Left lung (tissue), 10 donors: ENCODE data around the gene ILF3. TPM values are rescaled to one million over a fixed set of nuclear protein-coding genes. Genes with fewer than 3 reads are reported as not detected.

Source experiments
- ATAC-seq: fragments of 200-7000 bp; cut with Tn5 transposase; one replicate; pipeline ENCODE4 v1.9.1; 2020; ENCODE audit warnings: moderate library complexity
- DNase-seq, 4 donors: peaks; one replicate each; pipeline ENCODE4 v3.0.0-alpha.2; 2013 to 2020
- H3K27ac ChIP-seq, 2 donors: fragments of 200-600 bp; sonication (generic) in 1 of 2; one replicate each; pipeline versions ENCODE4 v1.5.0 to v1.8.0; 2020 to 2021
- H3K27me3 ChIP-seq, 2 donors: fragments of 200-600 bp; sonication (generic) in 1 of 2; one replicate each; pipeline versions ENCODE4 v1.5.0 to v1.8.0; 2020 to 2021
- H3K36me3 ChIP-seq, 2 donors: fragments of 200-600 bp; sonication (generic) in 1 of 2; one replicate each; pipeline versions ENCODE4 v1.5.0 to v1.8.0; 2020 to 2021
- H3K4me1 ChIP-seq, 2 donors: fragments of 200-600 bp; one replicate each; pipeline ENCODE4 v1.8.0; 2021
- H3K4me3 ChIP-seq, 2 donors: fragments of 200-600 bp; sonication (generic) in 1 of 2; one replicate each; pipeline versions ENCODE4 v1.5.0 to v1.8.0; 2020 to 2021; ENCODE audit warnings: mild to moderate bottlenecking in 1 of 2
- H3K9me3 ChIP-seq, 2 donors: fragments of 200-600 bp; sonication (generic) in 1 of 2; one replicate each; pipeline versions ENCODE4 v1.5.0 to v1.8.0; 2020 to 2021
- intact Hi-C, 2 donors: fragments of 100-400 bp; cut with DNase I; formaldehyde crosslinking; loops; one replicate each; pipeline versions ENCODE4 v1.11.2 to v1.14.2; 2022
- polyA plus RNA-seq, 6 donors: library from polyadenylated mRNA; unstranded; fragments of 120-200 nt; gene quantifications; one replicate each; pipeline ENCODE4 v1.2.1, GENCODE V29; 2013; ENCODE audit not compliant: insufficient read length in 6 of 6
- total RNA-seq, 2 donors: library from RNA; stranded (reverse); fragmentation: NEBNext Ultra II Directional; extraction: Animal tissue kit (Norgen Biotek cat#: 25700); gene quantifications; one replicate each; pipeline ENCODE4 v1.2.1, GENCODE V29; 2021
- TF ChIP-seq, protein P1 (sequence below), 2 donors: fragments of 200-600 bp; sonication (generic) in 1 of 2; IDR thresholded peaks; one replicate each; pipeline versions ENCODE4 v1.5.0 to v1.8.0; 2021; ENCODE audit warnings: antibody characterized with exemption in 2 of 2
- donor health status: DM: no; HTN: yes; CAD: no.
- donor health status: DM: no; HTN: no; CAD: no.

ILF3 gene
- total and polyA plus RNA-seq, 8 donors = 161 to 357 (median 298) TPM

DNA sequence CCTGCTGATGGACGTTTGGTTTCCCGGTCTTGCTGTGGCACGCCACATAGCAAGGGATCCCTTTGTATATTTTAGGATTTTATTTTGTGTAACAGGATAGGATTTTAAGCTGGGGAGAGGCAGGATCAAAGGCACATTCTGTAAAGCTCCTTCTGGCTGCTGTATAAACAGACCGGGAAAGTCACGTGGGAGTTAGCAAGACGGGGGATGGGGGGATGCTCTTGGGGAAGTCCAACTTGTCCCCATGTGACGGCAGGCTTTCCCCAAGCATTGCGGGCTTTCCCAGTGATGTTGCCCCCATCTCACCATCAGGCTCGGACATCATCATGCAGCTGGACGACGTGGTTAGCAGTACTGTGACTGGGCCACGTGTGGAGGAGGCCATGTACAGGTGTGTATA is 52.8 kb downstream of the ILF3 start:
- no peaks in the 10 kb centered on the region for H3K27me3 ChIP-seq
- H3K4me3 ChIP-seq = no peak overlapping the region
- DNase-seq (no peak), ATAC-seq (no peak)
- TF ChIP-seq, protein P1, sequence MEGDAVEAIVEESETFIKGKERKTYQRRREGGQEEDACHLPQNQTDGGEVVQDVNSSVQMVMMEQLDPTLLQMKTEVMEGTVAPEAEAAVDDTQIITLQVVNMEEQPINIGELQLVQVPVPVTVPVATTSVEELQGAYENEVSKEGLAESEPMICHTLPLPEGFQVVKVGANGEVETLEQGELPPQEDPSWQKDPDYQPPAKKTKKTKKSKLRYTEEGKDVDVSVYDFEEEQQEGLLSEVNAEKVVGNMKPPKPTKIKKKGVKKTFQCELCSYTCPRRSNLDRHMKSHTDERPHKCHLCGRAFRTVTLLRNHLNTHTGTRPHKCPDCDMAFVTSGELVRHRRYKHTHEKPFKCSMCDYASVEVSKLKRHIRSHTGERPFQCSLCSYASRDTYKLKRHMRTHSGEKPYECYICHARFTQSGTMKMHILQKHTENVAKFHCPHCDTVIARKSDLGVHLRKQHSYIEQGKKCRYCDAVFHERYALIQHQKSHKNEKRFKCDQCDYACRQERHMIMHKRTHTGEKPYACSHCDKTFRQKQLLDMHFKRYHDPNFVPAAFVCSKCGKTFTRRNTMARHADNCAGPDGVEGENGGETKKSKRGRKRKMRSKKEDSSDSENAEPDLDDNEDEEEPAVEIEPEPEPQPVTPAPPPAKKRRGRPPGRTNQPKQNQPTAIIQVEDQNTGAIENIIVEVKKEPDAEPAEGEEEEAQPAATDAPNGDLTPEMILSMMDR (IDR thresholded peaks at IDR 0.05) = no peak
- H3K36me3 ChIP-seq = peaks cover 0 to 15% of the 10 kb centered on the region in 2 donors
- intact Hi-C loops = no loop called here
- H3K4me1 ChIP-seq = peaks cover 3 to 6% of the 10 kb centered on the region in 2 donors
- no peak overlapping the region for H3K27ac ChIP-seq
- no peaks in the 10 kb centered on the region for H3K9me3 ChIP-seq

DNA sequence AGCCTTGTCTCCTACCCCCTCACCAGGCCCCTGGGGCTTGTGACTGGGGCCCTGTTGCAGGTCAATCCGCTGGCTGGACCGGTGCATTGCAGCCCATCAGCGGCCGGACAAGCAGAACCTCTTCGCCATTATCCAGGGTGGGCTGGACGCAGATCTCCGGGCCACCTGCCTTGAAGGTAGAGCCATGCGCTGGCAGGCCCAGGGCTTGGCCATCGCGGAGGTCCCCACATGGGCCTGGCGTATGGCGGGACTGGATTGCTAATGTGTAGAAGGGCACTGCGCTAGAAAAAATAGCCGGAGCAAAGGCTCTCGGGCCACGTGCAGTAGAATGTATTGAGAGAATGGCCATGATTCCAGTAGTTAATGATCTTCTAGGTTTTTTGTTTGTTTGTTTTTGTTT is 53.3 kb downstream of the ILF3 start:
- DNase-seq (no peak), ATAC-seq (no peak)
- TF ChIP-seq, protein P1 (IDR thresholded peaks at IDR 0.05) = no peak
- Histone ChIP-seq H3K4me3 (no peak overlapping the region), H3K27ac (no peak overlapping the region), H3K4me1 (peaks cover 0 to 2% of the 10 kb centered on the region in 2 donors), H3K27me3 (no peaks in the 10 kb centered on the region), H3K36me3 (peaks cover 0 to 18% of the 10 kb centered on the region in 2 donors), H3K9me3 (no peaks in the 10 kb centered on the region)
- intact Hi-C loops = no loop called here

DNA sequence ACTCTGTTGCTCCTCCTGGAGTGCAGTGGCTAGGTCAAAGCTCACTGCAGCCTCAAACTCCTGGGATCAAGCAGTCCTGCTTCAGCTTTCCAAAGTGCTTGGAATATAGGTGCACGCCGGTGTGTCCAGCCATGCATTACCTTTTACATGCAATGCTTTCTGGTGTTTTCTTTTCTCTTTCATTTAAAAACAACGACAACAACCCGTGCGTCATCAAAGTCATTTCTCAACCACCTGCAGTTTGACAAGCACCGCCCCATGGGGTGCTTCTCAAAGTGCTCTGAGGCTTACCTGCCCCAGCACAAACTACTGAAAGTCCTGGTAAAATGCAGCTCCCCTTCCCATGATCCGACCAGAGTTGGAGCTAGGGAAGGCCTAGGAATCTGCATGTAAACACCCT is 54.1 kb downstream of the ILF3 start:
- H3K27ac ChIP-seq = no peak overlapping the region
- TF ChIP-seq, protein P1 (IDR thresholded peaks at IDR 0.05) = no peak
- H3K4me3 ChIP-seq = no peak overlapping the region
- H3K27me3 ChIP-seq = no peaks in the 10 kb centered on the region
- H3K9me3 ChIP-seq = no peaks in the 10 kb centered on the region
- H3K4me1 ChIP-seq = no peaks in the 10 kb centered on the region
- ATAC-seq = no peak
- peaks cover 0 to 26% of the 10 kb centered on the region in 2 donors for H3K36me3 ChIP-seq
- intact Hi-C loops = no loop called here
- DNase-seq = no peak

DNA sequence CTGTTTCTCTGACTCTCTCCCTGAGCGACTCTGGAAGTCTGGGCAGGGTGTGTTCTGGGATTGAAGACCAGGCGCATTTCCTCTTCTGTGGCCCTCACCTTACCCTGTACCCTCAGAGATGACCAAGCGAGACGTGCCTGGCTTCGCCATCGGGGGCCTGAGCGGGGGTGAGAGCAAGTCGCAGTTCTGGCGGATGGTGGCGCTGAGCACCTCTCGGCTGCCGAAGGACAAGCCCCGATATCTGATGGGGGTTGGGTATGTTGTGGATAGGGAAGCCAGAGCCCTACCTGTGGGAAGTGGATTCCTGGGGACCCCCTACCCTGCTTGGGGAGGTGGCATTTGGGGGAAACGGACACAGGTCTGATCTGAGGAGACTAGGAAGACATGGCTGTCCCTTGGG is 57.9 kb downstream of the ILF3 start:
- Histone ChIP-seq H3K4me3 (no peak overlapping the region), H3K36me3 (peaks cover 0 to 30% of the 10 kb centered on the region in 2 donors), H3K27ac (no peak overlapping the region), H3K27me3 (no peaks in the 10 kb centered on the region), H3K4me1 (peaks cover 0 to 4% of the 10 kb centered on the region in 2 donors), H3K9me3 (no peaks in the 10 kb centered on the region)
- no peak for DNase-seq
- no peak for ATAC-seq
- intact Hi-C loops = no loop called here
- TF ChIP-seq, protein P1 (IDR thresholded peaks at IDR 0.05) = no peak

DNA sequence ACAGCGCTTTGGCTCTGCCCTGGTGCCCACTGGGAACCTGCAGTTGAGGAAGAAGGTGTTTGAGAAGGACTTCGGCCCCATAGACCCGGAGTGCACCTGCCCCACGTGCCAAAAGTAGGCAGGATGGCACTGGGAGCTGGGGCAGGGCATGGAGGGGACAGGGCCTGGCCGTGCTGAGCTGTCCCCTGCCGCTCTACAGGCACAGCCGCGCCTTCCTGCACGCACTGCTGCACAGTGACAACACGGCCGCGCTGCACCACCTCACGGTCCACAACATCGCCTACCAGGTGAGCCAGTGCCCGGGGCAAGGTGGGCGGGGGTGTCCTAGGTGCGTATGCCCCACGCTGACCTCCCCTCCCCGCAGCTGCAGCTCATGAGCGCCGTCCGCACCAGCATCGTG is 58.6 kb downstream of the ILF3 start:
- Histone ChIP-seq H3K27ac (no peak overlapping the region), H3K27me3 (no peaks in the 10 kb centered on the region), H3K4me3 (no peak overlapping the region), H3K9me3 (no peaks in the 10 kb centered on the region), H3K4me1 (peaks cover 0 to 6% of the 10 kb centered on the region in 2 donors), H3K36me3 (peaks cover 0 to 26% of the 10 kb centered on the region in 2 donors)
- intact Hi-C loops = no loop called here
- no peak for ATAC-seq
- TF ChIP-seq, protein P1 (IDR thresholded peaks at IDR 0.05) = no peak
- DNase-seq = no peak
